GM18505 (cell line): ENCODE results near the gene WDR37.
"Not testable (repeated sequence)": the region's sequence is repeated elsewhere in the genome, so short reads cannot be mapped to it uniquely, and the experiment has no call there.

ENCODE experiments used
- ATAC-seq: cut with Tn5 transposase; IDR thresholded peaks from one replicate; pipeline ENCODE4 v1.9.1; 2021; ENCODE audit not compliant: unreplicated experiment
- POLR2A ChIP-seq: IDR thresholded peaks from 4 replicates; pipeline ENCODE4 v1.6.1; 2011; ENCODE audit warnings: borderline replicate concordance; ENCODE audit not compliant: insufficient read depth, insufficient read length; ENCODE audit errors: extremely low read depth

Gene WDR37

GRCh38 chr10:1109795-1110673 is 53.8 kb downstream of the WDR37 start:
- ATAC-seq: peak; percentile 72
- TF ChIP-seq POLR2A: no peak

GRCh38 chr10:1110674-1111119 is 54.5 kb downstream of the WDR37 start:
- no peak for TF ChIP-seq POLR2A
- no peak for ATAC-seq

- ATAC-seq: no peak
- no peak for TF ChIP-seq POLR2A
Measured at GRCh38 chr10:1114315-1114714, 58.1 kb downstream of the WDR37 start.

- ATAC-seq: no peak
- TF ChIP-seq POLR2A: no peak
Measured at GRCh38 chr10:1114719-1115606, 58.8 kb downstream of the WDR37 start.

- no peak for ATAC-seq
- TF ChIP-seq POLR2A: no peak
Measured at GRCh38 chr10:1115607-1115955, 59.4 kb downstream of the WDR37 start.

GRCh38 chr10:1116051-1116450 is 59.9 kb downstream of the WDR37 start:
- no peak for ATAC-seq
- no peak for TF ChIP-seq POLR2A

GRCh38 chr10:1116696-1117280 is 60.6 kb downstream of the WDR37 start:
- ATAC-seq: no peak
- TF ChIP-seq POLR2A: no peak

GRCh38 chr10:1117651-1118050 is 61.5 kb downstream of the WDR37 start:
- no peak for TF ChIP-seq POLR2A
- ATAC-seq: no peak

- ATAC-seq: not testable (repeated sequence)
Measured at GRCh38 chr10:1118318-1118717, 62.1 kb downstream of the WDR37 start.

GRCh38 chr10:1119027-1119426 is 62.8 kb downstream of the WDR37 start:
- ATAC-seq: no peak

GRCh38 chr10:1119501-1119900 is 63.3 kb downstream of the WDR37 start:
- ATAC-seq: no peak
- no peak for TF ChIP-seq POLR2A

More at GRCh38 chr10:1119027-1119426, 62.8 kb downstream of the WDR37 start:
- no peak for TF ChIP-seq POLR2A

- TF ChIP-seq POLR2A: no peak
Measured at GRCh38 chr10:1120306-1120705, 64.1 kb downstream of the WDR37 start.

GRCh38 chr10:1120801-1121211 is 64.6 kb downstream of the WDR37 start:
- no peak for ATAC-seq
- no peak for TF ChIP-seq POLR2A

More at GRCh38 chr10:1120306-1120705, 64.1 kb downstream of the WDR37 start:
- no peak for ATAC-seq
